Left kidney (tissue), 2 donors: ENCODE data around the gene MPPE1. TPM values are rescaled to one million over a fixed set of nuclear protein-coding genes. Genes with fewer than 3 reads are reported as not detected.
"Not testable (repeated sequence)": the region's sequence is repeated elsewhere in the genome, so short reads cannot be mapped to it uniquely, and the experiment has no call there.

ENCODE experiments used
- DNase-seq: peaks from one replicate; pipeline ENCODE4 v3.0.0-alpha.2; 2013
- polyA plus RNA-seq: library from polyadenylated mRNA; unstranded; fragments of 120-200 nt; gene quantifications from one replicate; pipeline ENCODE4 v1.2.1, GENCODE V29; 2013; ENCODE audit not compliant: insufficient read length

Gene MPPE1
- polyA plus RNA-seq, 1 donor, result 53.7 TPM

DNA sequence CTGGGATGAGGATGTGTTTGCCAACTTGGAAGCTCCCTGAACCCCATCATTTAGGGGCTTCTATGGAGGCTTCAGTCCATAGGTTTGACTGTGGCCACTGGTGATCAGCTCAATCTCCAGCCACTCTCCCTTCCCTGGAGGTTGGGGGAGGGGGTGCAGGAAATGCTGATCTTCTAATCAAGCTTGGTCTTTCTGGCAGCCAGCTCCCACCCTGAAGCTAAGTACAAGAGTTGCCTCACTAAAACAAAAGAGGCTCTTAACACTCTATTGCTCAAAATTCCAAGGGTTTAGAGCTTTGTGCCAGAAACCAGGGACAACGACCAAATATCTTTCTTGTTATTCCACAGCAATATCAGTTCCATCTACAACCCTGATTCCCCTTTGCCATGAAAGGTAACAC lies 19.4 kb upstream of the MPPE1 start:
- no peak for DNase-seq

DNA sequence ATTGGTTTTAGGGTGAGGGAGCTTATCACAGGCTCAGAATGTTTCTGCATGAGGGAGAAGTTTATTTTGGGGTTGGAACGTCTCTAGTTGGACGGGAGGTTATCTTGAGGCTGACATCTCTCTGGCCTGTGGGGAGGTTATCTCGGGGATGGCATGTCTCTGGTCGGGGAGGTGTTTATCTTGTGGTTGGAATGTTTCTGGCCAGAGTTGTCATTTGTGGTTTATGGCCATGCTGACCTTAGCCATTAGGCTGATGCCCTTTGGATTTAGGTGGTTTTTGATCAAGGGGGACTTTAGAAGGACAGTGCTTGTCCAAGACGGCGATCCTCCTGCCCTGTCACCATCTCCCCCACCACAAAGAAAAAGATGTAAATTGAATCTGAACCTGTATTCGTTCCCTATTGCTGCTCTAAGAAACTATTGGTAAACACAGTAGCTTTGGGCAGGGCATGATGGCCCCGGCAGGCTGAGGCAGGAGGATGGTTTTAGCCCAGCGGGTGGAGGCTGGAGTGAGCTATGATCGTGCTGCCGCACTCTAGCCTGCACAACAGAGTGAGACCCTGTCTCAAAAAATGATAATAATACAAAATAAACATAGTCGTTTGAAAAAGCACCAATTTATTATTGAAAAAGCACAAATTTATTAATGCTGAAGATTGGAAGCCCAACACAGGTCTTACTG lies 17.8 kb upstream of the MPPE1 start:
- no peak for DNase-seq

DNA sequence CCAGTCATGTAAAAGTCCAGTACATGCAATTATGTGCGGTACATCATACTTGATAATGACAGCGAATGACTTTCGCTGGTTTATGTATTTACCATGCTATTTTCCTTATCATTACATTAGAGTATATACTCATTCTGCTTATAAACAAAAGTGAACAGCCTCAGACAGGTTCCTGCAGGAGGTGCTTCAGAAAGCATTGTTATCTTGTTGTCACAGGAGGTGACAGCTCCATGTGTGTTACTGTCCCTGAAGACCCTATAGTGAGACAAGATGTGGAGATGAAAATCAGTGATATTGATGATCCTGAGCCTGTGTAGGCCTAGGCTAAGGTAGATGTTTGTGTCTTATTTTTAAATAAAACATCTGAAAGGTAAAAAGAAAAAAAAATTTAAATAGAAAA lies 15.3 kb upstream of the MPPE1 start:
- no peak for DNase-seq

DNA sequence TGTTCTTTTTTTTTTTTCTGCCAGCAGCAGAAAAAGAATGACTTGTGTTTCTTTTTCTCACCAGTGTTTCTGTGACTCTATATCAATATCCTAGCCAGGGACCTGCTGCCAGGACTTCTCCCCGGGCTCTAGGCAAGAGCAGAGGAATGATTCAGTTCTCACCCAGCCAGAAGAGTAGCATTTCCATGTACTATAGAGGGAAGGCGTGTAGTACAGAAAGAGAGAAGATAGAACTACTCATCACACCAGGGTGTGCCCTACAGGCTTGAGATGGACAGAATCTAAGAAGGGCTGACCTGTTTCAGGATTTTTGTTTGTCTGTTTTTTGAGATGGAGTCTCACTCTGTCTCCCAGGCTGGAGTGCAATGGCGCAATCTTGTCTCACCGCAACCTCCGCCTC lies 11.4 kb upstream of the MPPE1 start:
- DNase-seq, result not testable (repeated sequence)

DNA sequence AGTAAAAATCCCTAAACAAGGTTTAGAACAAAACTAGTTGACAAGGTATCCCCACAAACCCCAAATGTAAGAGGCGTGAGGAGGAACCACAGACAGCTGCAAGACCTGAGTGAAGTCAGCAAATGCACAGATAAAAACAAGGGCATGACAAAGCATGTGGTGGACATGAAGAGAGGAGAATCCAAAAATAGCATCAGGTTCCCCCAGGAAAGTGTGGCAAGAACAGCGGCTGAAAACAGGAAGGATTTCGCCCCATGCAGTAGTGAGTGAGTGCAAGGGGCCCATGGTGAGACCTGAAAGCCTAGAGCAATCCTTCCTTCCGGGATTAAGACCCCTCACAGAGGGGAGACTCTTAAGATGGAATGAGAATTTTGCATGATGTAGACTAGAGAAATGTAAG lies 8.8 kb upstream of the MPPE1 start:
- DNase-seq, result not testable (repeated sequence)

DNA sequence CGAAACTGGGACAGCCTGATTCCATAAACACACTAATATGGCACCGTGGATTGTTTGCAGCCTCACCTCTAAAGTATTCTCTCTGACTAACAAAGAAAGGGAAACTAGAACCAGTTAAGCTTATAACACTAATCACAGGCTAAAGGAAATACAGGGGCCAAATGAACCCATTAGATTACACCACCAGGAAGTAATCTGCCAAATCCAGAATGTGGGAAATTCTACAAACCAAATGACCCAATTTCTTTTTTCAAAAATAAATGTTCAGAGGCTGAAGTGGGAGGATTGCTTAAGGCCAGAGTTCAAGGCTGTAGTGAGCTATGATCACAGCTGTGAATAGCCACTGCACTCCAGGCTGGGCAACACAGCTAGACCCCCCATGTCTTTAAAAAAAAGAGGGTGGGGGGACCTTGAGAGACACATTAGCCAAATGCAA lies 1.5 kb upstream of the MPPE1 start:
- DNase-seq, result no peak

DNA sequence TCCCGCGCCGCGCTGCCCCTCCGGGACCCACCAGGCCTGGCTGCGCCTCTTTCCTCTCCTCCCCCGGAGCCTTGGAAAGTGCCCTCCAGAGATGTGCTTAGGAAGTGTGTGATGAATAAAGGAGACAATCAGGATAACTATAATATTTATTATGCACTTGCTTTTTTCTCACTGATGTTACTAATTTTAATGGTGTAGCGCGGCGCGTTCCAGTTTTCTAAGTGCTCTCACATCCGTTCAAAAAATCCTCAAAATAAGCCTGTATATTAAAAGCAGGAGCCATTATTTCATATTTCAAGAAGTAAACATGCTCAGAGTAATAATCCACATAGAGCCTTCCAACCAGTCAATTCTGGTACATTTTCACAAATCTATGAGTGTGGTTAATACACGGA lies 941 bp upstream of the MPPE1 start:
- DNase-seq, result no peak

DNA sequence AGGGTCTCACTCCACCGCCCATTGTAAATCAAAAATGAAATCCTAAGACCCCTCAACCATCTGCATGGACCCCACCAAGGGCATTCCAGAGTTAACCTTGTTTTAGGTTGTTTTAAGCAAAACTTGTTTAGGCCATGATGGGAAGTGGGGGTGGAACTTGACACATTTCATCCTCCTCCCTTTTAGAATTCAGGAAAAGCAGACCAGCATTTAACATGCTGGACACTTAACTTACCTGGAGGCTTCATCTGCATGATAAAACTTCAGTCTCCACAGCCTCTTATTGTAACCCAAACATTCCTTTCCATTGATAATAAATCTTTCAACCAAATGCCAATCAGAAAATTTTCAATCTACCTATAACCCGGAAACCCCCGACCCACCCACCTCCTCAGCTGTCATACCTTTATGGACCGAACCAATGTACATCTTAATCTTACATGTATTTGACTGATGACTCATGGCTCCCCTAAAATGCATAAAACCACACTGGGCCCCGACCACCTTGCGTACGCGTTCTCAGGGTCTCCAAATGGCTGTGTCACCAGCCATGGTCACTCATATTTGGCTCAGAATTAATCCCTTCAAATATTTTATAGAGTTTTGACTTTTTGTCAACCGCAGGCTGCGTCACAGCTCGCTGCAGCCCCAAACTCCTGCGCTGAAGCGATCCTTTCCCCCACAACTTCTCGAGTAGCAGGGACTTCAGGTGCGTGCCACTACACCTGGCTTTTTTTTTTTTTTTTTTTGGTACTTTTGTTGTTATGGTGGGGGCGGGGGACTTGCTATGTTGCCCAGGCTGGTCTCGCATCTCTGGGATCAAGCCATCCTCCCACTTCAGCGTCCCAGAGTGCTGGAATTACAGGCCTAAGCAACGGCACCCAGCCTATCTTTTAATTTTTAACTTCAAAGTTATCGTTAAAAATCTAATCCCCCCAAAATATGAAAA lies 917 bp downstream of the MPPE1 start:
- DNase-seq, result no peak

DNA sequence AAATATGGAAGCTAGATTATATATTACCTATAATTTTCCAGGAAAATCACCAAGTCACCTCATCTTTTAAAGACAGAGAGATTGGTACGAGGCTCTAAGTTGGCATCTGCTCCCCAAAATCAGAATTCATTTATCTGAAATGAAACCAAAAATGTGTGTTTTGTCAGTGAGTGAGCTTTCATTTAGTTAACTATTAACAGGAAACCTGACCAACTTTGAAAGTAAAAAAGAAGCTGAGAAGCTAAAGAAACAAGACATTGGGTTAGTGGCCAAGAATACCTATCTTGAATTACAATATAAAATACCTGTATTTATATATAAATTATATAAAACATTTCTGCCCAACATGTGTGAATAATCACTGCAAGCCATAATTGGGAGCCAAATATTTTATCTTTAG lies 1.9 kb downstream of the MPPE1 start:
- no peak for DNase-seq

DNA sequence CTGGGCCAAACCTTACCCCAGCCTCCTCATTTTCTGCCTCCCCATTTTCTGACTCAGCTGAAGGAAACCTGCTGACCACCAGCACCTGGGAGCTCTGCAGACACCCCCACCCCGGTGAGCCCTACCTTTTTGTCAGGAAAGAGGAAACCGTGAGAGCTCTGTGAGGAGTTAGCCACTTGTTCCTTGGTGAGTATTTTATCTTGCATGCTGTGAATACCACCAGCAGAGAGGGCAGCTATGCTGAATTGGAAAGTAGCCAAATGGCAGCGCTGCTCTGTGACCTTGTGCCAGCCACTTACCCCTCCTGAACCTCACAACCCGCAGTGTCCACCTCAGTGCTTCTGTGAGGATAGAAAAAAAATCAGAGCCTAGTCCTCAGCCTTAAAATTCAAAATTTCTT lies 2.5 kb downstream of the MPPE1 start:
- no peak for DNase-seq

DNA sequence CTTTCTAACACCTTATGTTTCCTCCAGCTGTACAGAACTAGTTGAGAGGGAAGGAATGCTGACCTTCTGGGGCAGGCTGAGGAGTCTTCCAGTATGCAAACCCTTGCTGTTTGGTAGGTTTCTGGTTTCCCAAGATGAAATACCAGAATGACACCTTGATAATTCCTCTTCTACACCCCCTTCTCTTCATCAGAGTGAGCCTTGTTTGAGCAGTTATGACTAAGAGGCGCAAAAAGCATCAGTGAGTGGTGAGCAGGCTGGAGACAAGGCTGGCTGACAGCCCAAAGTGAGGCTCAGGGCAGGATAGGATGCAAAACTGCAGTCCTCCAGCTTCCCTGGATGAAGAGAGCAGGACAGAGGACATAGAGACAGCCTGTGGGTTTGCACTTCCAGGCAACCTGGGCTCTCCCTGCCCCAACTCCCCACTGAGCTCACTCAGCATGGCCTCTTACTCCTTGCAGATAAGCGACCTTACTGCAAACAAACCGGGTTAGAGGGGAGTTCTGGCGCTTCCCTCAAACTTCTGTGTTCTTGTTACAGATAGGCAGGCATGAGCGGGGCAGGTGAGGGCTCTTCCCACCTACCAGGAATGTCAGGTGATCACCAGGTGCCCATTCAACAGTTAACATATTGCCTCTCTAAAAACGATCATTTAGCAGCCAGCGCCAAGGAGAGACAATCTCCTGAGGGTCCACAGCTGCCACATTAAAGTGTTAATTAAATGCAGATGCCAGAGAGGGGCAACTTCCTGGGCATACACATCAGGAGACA lies 5.4 kb downstream of the MPPE1 start:
- DNase-seq, result no peak

DNA sequence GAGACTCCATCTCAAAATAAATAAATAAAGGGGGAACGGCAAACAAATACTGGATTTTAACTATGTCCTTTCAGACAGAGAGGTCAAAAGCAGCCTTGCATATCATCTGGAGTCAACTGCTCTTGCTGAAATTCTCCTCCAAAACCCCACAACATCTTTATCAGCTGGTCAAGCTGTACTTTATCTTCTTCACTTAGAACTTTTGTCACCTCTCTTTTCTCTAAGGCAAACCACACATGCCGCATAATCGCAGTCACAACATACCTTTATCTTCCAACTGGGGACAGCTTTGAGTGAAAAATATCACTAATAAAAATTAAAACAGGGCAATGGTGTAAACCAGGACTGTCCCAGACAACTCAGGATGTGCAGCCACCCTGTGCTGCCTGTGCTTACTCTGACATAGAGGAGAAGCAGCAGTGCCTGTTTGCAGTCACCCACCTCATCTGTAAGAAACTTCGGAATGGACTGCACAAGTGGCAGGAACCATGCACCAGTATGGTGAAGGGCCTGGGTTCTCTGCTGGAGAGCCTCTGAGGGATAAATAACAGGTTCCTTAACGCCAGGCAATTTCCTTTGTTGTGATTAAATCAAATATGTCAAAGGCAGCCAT lies 6.2 kb downstream of the MPPE1 start:
- DNase-seq, result no peak

DNA sequence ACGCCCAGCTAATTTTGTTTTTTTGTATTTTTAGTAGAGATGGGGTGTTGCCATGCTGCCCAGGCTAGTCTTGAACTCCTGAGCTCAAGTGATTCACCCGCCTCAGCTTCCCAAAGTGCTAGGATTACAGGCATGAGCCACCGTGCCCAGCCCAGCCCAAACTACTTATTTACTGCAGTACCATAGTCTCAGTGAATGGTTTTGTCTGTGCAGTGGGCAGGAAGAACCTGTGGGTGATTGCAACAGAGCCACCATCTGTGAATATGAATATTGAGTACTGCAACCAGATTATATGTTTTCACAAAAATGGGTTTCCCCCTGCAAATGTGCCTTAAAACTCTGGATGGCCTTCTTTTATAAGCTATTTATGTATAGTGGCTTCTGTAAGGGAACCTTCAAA lies 9.1 kb downstream of the MPPE1 start:
- DNase-seq, result no peak

DNA sequence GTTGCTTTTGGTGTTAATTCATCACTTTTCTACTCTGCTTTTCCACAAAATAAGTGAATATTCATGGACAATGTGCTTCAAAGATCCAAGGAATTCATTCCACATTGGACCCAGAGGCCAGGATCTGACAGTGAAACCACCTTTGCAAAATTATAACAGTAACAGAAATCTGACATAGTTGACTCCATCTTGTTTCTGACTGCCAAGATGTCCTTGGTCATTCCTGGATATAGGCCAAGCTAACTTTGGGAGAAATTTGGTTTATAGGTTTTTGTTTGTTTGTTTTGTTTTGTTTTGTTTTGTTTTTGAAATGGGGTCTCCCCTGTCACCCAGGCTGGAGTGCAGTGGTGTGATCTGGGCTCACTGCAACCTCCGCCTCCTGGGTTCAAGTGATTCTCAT lies 10.3 kb downstream of the MPPE1 start:
- DNase-seq, result no peak

DNA sequence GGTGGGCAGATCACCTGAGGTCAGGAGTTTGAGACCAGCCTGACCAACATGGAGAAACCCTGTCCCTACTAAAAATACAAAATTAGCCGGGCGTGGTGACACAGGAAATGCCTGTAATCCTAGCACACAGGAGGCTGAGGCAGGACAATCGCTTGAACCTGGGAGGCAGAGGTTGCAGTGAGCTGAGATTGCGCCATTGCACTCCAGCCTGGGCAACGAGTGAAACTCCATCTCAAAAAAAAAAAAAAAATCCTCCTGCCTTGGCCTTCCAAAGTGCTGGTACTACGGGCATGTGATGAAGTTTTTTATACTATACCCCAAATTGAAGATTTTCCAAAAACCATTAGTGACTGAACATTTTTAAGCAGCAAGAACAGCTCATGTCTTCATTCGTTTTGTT lies 15.7 kb downstream of the MPPE1 start:
- not testable (repeated sequence) for DNase-seq

DNA sequence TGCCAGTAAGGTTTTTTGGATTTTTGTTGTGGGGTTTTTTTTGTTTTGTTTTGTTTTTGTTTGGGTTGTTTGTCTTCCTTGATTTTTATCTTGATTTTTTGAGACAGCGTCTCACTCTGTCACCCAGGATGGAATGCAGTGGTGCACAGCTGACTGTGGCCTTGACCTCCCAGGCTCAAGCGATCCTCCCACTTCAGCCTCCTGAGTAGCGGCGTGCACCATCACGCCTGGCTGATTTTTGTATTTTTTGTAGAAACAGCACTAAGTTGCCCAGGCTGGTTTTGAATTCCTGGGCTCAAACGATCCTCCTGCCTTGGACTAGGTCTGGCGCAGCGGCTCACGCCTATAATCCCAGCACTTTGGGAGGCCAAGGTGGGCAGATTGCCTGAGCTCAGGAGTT lies 16.4 kb downstream of the MPPE1 start:
- DNase-seq, result no peak

DNA sequence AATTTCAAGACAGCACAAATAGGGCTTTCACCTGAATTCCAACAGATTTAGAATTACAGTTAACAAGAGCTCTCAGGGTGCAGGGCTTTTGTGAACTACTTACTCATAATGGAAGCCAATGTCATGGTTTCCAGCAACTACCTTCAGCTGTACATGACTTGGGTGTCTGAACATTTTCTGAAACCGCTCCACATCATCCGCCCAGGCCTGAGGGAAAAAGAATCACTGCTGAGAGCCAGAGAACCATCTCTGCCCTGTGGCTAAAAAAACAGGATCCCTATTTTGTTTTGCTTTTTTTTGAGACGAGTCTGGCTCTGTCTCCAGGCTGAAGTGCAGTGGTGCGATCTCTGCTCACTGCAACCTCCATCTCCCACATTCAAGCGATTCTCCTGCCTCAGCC lies 18.8 kb downstream of the MPPE1 start:
- no peak for DNase-seq

DNA sequence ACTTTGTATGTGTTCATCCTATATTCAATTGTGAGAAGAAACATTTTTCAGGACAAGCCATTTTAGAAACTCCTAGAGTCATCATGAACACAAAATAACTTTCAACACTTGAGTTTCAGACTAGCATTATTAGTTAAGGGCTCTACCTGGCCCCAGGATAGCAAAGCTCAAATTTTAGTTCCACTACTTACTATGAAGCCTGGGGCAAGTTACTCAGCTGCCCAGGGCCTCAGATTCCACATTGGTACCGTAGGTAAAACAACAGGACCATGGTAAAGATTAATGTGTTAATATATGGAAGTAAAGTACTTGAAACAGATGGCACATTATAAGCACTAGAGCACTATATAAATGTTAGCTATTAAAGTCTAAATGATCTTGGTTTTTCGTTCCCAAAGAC lies 19.4 kb downstream of the MPPE1 start:
- DNase-seq, result no peak

DNA sequence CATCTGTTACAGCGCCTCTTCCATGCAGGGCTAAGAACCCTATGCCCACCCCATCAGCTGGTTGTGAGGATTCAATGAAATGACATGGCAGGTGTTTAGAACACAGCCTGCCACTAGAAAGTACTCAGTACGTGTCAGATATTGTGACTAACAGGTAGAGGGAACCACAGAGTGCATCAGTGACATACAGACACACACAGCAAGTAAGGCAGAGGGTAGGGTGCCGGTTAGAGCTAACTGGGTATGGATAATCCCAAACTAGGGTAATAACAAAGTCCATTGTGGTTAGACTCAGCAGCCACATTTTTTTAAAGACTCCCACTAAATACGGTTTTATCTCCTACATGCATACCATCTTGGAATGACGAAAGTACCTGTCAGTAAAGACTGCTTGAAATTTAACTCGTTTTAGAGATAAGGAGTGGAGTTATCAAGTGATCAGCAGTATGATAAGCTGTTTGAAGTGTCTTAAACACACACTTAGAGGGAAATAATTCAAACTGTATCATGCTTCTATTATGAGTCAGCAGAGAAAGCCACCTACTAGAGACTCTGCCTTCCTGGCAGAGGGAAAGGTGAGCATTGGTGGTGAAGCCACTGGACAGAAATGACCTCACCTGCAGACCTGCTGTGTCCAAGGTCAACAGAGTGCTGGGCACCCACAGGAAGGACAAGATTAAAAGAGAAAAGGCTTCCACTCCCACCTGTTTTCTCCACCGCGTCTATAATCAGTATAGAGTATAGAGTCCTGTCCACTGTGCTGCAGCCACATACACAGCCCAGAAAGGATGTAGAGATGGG lies 20.6 kb downstream of the MPPE1 start:
- DNase-seq, result no peak

DNA sequence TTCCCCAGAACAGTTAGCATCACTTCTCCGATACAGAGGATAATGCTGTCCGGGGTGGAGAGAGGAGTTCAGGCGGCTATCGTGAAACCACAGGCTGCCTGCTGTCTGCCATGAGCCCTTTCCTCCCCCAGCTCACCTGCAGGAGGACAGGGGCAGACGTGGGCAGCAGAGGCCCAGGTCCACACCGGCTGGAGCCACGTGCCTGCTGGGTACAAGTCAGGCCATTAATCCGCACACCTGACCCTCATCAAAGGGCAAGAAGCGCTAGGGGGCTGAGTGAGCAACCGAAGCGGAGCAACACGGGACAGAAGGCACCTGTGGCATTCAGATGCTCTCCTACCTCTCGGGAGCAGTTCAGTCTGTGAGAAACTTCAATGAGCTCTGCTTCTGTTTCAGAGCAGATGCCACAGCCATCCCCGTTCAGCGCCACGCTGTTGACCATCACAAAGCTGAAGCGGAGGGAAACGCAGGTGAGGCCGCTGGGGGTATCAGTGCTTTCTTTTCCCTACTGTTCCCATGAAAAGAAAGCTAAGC lies 21.5 kb downstream of the MPPE1 start:
- DNase-seq, result no peak

DNA sequence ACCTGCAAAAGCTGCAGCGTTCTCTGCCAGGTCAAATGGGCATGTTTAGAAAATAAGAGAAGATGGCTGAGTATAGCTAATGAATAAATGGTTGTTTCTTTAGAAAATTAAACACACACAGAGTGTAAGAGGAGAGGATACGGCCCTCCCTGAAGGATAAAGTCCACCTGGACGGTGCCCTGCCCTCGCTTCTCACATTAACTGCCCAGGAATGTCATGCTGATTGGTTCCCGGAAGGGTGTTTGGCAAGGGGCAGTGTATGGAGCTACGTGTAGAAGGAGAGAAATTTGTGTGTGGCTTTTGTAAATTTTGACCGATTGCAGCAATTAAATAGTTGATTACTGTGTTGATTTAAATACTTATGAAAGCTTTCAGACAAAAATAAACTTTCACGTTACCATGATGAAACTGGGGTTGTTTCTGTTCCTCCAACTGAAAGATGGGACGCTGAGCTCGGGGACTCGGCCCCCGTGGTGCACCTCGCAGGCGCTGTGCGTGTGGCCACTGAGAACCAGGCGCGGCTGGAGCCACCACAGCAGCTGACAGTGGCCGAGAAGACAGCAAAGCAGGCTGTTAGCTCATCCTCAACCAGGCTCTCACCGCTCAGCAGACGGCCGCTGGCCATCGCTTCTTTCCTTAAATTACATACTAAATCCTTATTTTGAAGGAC lies 22.7 kb downstream of the MPPE1 start:
- DNase-seq, result no peak
